ENCODE measurements around the gene EN1. TPM values are rescaled to one million over a fixed set of nuclear protein-coding genes. Genes with fewer than 3 reads are reported as not detected.

EN1 gene
- total RNA-seq, 1 experiment from 2014 or later: not detected

- POLR2A ChIA-PET: no interaction called here
- CTCF ChIA-PET: no interaction called here
- DNase-seq (ENCODE audit: low read depth, low spot score) (no peak), ATAC-seq (no peak)
- TF ChIP-seq, protein P1, sequence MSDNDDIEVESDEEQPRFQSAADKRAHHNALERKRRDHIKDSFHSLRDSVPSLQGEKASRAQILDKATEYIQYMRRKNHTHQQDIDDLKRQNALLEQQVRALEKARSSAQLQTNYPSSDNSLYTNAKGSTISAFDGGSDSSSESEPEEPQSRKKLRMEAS (IDR thresholded peaks at IDR 0.05): no peak
- TF ChIP-seq YY1 (IDR thresholded peaks at IDR 0.05; ENCODE audit: extremely low read depth, insufficient replicate concordance, low read depth, low read length): no peak
- no peak for TF ChIP-seq RAD21 (IDR thresholded peaks at IDR 0.05; ENCODE audit: low read depth)
- no peak for TF ChIP-seq SRF (IDR thresholded peaks at IDR 0.05; ENCODE audit: low read depth)
- no peak for TF ChIP-seq ELF1 (IDR thresholded peaks at IDR 0.05; ENCODE audit: borderline replicate concordance, low read depth)
- no peak for TF ChIP-seq EGR1 (IDR thresholded peaks at IDR 0.05; ENCODE audit: low read depth)
- no peak for TF ChIP-seq CBX3 (IDR thresholded peaks at IDR 0.05; ENCODE audit: low read depth)
- TF ChIP-seq SP1 (IDR thresholded peaks at IDR 0.05; ENCODE audit: low read depth): no peak
- TF ChIP-seq JUND (IDR thresholded peaks at IDR 0.05): no peak
- no peak for TF ChIP-seq ATF3 (IDR thresholded peaks at IDR 0.05)
- TF ChIP-seq ZFX (IDR thresholded peaks at IDR 0.05): no peak
- TF ChIP-seq CTCF (IDR thresholded peaks at IDR 0.05 in 2 of 3, conservative IDR thresholded peaks at IDR 0.05 in 1 of 3; ENCODE audit: borderline replicate concordance in 1 of 3, insufficient read depth in 1 of 3, low read depth in 2 of 3, low read length in 2 of 3): no peak
- TF ChIP-seq FOSL1 (IDR thresholded peaks at IDR 0.05; ENCODE audit: low read depth): no peak
- TF ChIP-seq POLR2AphosphoS5 (IDR thresholded peaks at IDR 0.05; ENCODE audit: low read depth, low read length): no peak
- intact Hi-C loops (cut with micrococcal nuclease): no loop called here
- Histone ChIP-seq H3K4me2 (ENCODE audit: low read length) (no peak overlapping the region), H3K9ac (ENCODE audit: low read length) (no peak overlapping the region), H2AFZ (ENCODE audit: low read depth, low read length, poor library complexity, severe bottlenecking) (no peak overlapping the region), H4K20me1 (ENCODE audit: insufficient read depth) (no peaks in the 10 kb centered on the region; the same call in 1 of the 2 replicates), H3K27me3 (ENCODE audit: insufficient read depth, low read length) (peaks cover 6% of the 10 kb centered on the region), H3K9me3 (ENCODE audit: control insufficient read depth in 1 of 2, insufficient read depth in 1 of 2, low read depth in 1 of 2, low read length in 2 of 2) (no peaks in the 10 kb centered on the region), H3K4me1 (ENCODE audit: control insufficient read depth in 1 of 2, insufficient read depth in 2 of 2, low read length in 2 of 2) (no peaks in the 10 kb centered on the region), H3K27ac (ENCODE audit: low read depth, low read length) (no peak overlapping the region), H3K36me3 (ENCODE audit: control insufficient read depth in 1 of 2, insufficient read depth in 2 of 2, low read length in 2 of 2) (no peaks in the 10 kb centered on the region), H3K9me2 (ENCODE audit: insufficient read depth) (no peaks in the 10 kb centered on the region), H3K79me2 (ENCODE audit: insufficient read depth, low read length) (no peaks in the 10 kb centered on the region), H3K4me3 (replicated peaks in 1 of 2; ENCODE audit: low read depth in 1 of 2, low read length in 2 of 2) (no peak overlapping the region)
- no TSS peak for BruUV-seq (replicated peaks)
- RAD21 ChIA-PET (ENCODE audit: low non-redundant PET in 1 of 2, low total read pairs in 2 of 2, uncharacterized antibody in 2 of 2, unreplicated experiment in 2 of 2): no interaction called here
Measured at GRCh38 chr2:118832071-118832790, 15.2 kb downstream of the EN1 start.
